Panc1 (cell line): Measurements from ENCODE around the gene ST8SIA5. TPM values are rescaled to one million over a fixed set of nuclear protein-coding genes. Genes with fewer than 3 reads are reported as not detected.

Experiments
- ATAC-seq: fragments of 200-7000 bp; cut with Tn5 transposase; 2 replicates; pipeline ENCODE4 v1.9.1; 2020; ENCODE audit warnings: mild to moderate bottlenecking, moderate library complexity
- BruUV-seq: library from RNA; stranded (reverse); fragments of 400-500 nt; replicated peaks from 2 replicates; lab custom pipeline; 2021; lab: Mats Ljungman, UMichigan
- CTCF ChIA-PET: fragments of 300-600 bp; sonication (Branson Sonifier 250); formaldehyde crosslinking; loops from one replicate; lab custom pipeline; 2022; ENCODE audit warnings: antibody characterized with exemption; lab: Charles Lee
- POLR2A ChIA-PET: fragments of 300-600 bp; sonication (Branson Sonifier 250); formaldehyde crosslinking; loops from one replicate; lab custom pipeline; 2022; ENCODE audit warnings: antibody characterized with exemption; lab: Charles Lee
- DNase-seq: peaks from one replicate; pipeline ENCODE4 v3.0.0-alpha.2; 2010; ENCODE audit warnings: low read depth, low spot score
- H3K27ac ChIP-seq: 2 replicates; pipeline ENCODE4 v1.5.1; 2011; ENCODE audit warnings: mild to moderate bottlenecking, low read length, inconsistent platforms
- H3K27me3 ChIP-seq: fragments of 200-500 bp; sonication (Bioruptor generic); 2 replicates; pipeline ENCODE4 v1.6.0; 2014; ENCODE audit warnings: low read length, inconsistent platforms; ENCODE audit not compliant: control insufficient read depth, insufficient read depth
- H3K36me3 ChIP-seq: fragments of 200-500 bp; sonication (Bioruptor generic); 2 replicates; pipeline ENCODE4 v1.5.1; 2014; ENCODE audit warnings: inconsistent platforms, mild to moderate bottlenecking, low read length, moderate library complexity; ENCODE audit not compliant: control insufficient read depth, insufficient read depth
- H3K4me1 ChIP-seq: 2 replicates; pipeline ENCODE4 v1.5.1; 2011; ENCODE audit warnings: inconsistent platforms, mild to moderate bottlenecking, low read length, moderate library complexity; ENCODE audit not compliant: control insufficient read depth, insufficient read depth
- H3K4me3 ChIP-seq, 2 experiments: 2 replicates each; pipeline ENCODE4 v1.5.1; 2011 to 2012; ENCODE audit warnings: low read depth in 2 of 2, low read length in 2 of 2, mild to moderate bottlenecking in 2 of 2, inconsistent platforms in 1 of 2, moderate library complexity in 1 of 2
- H3K9me3 ChIP-seq: fragments of 200-500 bp; sonication (Bioruptor generic); 2 replicates; pipeline ENCODE4 v1.5.1; 2014; ENCODE audit warnings: low read depth, mild to moderate bottlenecking, inconsistent platforms, low read length, moderate library complexity; ENCODE audit not compliant: control insufficient read depth, insufficient read depth
- CTCF ChIP-seq: fragments of 450-650 bp; IDR thresholded peaks from 2 replicates; pipeline ENCODE4 v1.5.1; 2017; ENCODE audit warnings: mild to moderate bottlenecking
- POLR2AphosphoS5 ChIP-seq: IDR thresholded peaks from 2 replicates; pipeline ENCODE4 v1.6.1; 2012; ENCODE audit warnings: mild to moderate bottlenecking, low read depth, low read length, moderate library complexity
- SIN3A ChIP-seq: IDR thresholded peaks from 2 replicates; pipeline ENCODE4 v1.6.1; 2012; ENCODE audit warnings: low read depth, mild to moderate bottlenecking, low read length, moderate library complexity, borderline replicate concordance; ENCODE audit not compliant: insufficient read depth
- TCF7L2 ChIP-seq: IDR thresholded peaks from 2 replicates; pipeline ENCODE4 v1.6.1; 2011; ENCODE audit warnings: mild to moderate bottlenecking, low read depth, low read length, inconsistent platforms
- in situ Hi-C: cut with HindIII; loops from 2 replicates; pipeline ENCODE4 v1.10.0; 2016; ENCODE audit warnings: low sequenced_read_pairs, low pct_unique_long_range_greater_than_20kb
- intact Hi-C: fragments of 100-400 bp; cut with micrococcal nuclease; formaldehyde crosslinking; loops from one replicate; pipeline ENCODE4 v1.10.0; 2022; ENCODE audit not compliant: unreplicated experiment
- total RNA-seq: library from RNA; stranded (reverse); gene quantifications from one replicate; pipeline ENCODE4 v1.2.1, GENCODE V29; 2021; ENCODE audit not compliant: unreplicated experiment
- TF ChIP-seq, protein P1 (sequence below), 2 experiments: IDR thresholded peaks; 2 replicates each; pipeline ENCODE4 v1.6.1; 2011 to 2012; ENCODE audit warnings: low read depth in 2 of 2, control low read depth in 1 of 2, low read length in 1 of 2, mild to moderate bottlenecking in 1 of 2, moderate library complexity in 1 of 2; ENCODE audit not compliant: insufficient read depth in 1 of 2

ST8SIA5 gene
- total RNA-seq, 1 experiment from 2014 or later, result 0.15 TPM

- ChIA-PET CTCF (interaction anchor here (0.6 kb wide), 2 partner anchors 219 to 242 kb away, joined by 3 to 6 read pairs; no protein-coding TSS in a partner anchor), POLR2A (no interaction called here)
- Histone ChIP-seq H3K4me1 (no peaks in the 10 kb centered on the region), H3K36me3 (no peaks in the 10 kb centered on the region), H3K27ac (no peak overlapping the region), H3K4me3 (no peak overlapping the region), H3K27me3 (no peaks in the 10 kb centered on the region), H3K9me3 (no peaks in the 10 kb centered on the region)
- ATAC-seq, result no peak
- TF ChIP-seq TCF7L2 (no peak), CTCF (no peak), POLR2AphosphoS5 (no peak), SIN3A (no peak)
- TF ChIP-seq, protein P1, sequence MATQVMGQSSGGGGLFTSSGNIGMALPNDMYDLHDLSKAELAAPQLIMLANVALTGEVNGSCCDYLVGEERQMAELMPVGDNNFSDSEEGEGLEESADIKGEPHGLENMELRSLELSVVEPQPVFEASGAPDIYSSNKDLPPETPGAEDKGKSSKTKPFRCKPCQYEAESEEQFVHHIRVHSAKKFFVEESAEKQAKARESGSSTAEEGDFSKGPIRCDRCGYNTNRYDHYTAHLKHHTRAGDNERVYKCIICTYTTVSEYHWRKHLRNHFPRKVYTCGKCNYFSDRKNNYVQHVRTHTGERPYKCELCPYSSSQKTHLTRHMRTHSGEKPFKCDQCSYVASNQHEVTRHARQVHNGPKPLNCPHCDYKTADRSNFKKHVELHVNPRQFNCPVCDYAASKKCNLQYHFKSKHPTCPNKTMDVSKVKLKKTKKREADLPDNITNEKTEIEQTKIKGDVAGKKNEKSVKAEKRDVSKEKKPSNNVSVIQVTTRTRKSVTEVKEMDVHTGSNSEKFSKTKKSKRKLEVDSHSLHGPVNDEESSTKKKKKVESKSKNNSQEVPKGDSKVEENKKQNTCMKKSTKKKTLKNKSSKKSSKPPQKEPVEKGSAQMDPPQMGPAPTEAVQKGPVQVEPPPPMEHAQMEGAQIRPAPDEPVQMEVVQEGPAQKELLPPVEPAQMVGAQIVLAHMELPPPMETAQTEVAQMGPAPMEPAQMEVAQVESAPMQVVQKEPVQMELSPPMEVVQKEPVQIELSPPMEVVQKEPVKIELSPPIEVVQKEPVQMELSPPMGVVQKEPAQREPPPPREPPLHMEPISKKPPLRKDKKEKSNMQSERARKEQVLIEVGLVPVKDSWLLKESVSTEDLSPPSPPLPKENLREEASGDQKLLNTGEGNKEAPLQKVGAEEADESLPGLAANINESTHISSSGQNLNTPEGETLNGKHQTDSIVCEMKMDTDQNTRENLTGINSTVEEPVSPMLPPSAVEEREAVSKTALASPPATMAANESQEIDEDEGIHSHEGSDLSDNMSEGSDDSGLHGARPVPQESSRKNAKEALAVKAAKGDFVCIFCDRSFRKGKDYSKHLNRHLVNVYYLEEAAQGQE (IDR thresholded peaks at IDR 0.05; ENCODE audit: insufficient read depth in 1 of 2, low read depth in 2 of 2, low read length in 1 of 2), result no peak
- no peak for DNase-seq
- in situ Hi-C loops (no loop called here), intact Hi-C loops (no loop called here)
- no TSS peak for BruUV-seq
Observed at GRCh38 chr18:46768166-46768921, 11.5 kb upstream of the ST8SIA5 start.

DNA sequence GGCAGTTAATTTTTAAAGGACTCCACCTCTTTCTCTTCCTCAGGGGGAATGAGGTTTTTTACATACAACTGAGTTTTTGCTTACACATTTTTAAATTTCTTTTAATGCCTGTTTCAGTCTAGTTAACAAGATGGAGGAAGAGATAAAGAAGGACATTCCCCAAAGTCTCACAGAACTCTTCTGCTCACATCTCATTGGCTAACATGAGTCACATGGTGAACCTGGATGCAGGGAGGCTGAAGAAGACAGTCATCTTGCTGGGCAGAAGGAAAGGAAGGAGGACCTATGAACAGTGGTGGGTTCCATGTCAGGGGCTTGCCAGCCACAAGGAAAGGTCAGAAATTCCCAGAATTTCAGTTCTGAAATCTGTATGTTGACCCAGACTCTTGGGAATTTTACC is 10.4 kb upstream of the ST8SIA5 start:
- POLR2A ChIA-PET, result no interaction called here

More for the DNA sequence above, 10.4 kb upstream of the ST8SIA5 start:
- no TSS peak for BruUV-seq
- no peak for ATAC-seq
- in situ Hi-C loops, result no loop called here
- no peaks in the 10 kb centered on the region for H3K27me3 ChIP-seq
- no peaks in the 10 kb centered on the region for H3K36me3 ChIP-seq
- no peak overlapping the region for H3K4me3 ChIP-seq
- no peaks in the 10 kb centered on the region for H3K9me3 ChIP-seq
- no peaks in the 10 kb centered on the region for H3K4me1 ChIP-seq
- CTCF ChIA-PET, result no interaction called here
- intact Hi-C loops, result no loop called here
- no peak for DNase-seq
- H3K27ac ChIP-seq, result no peak overlapping the region
- TF ChIP-seq TCF7L2, result no peak
- TF ChIP-seq, protein P1 (IDR thresholded peaks at IDR 0.05; ENCODE audit: insufficient read depth in 1 of 2, low read depth in 2 of 2, low read length in 1 of 2), result no peak
- no peak for TF ChIP-seq CTCF
- TF ChIP-seq SIN3A, result no peak
- no peak for TF ChIP-seq POLR2AphosphoS5
